GM12878 (cell line): ENCODE measurements around the gene RAB6B. TPM values are rescaled to one million over a fixed set of nuclear protein-coding genes. Genes with fewer than 3 reads are reported as not detected.

ENCODE experiments used
- ATAC-seq: fragments of 200-7000 bp; cut with Tn5 transposase; 3 replicates; pipeline ENCODE4 v1.9.1; 2020; ENCODE audit warnings: mild to moderate bottlenecking, moderate library complexity
- BruUV-seq: library from RNA; stranded (reverse); fragments of 400-500 nt; replicated peaks from 2 replicates; lab custom pipeline; 2021; lab: Mats Ljungman, UMichigan
- CTCF ChIA-PET: fragments of 300-600 bp; sonication (Branson Sonifier 250); formaldehyde crosslinking; extraction: SDS; loops from one replicate; lab custom pipeline; 2021; ENCODE audit warnings: inconsistent platforms; lab: Yijun Ruan, JAX
- POLR2A ChIA-PET: fragments of 350-600 bp; formaldehyde crosslinking; extraction: SDS; loops from one replicate; lab custom pipeline; 2021; ENCODE audit warnings: inconsistent platforms; lab: Charles Lee
- RAD21 ChIA-PET: fragments of 300-600 bp; sonication (Branson Sonifier 250); formaldehyde crosslinking; loops from one replicate; lab custom pipeline; 2023; ENCODE audit warnings: antibody characterized with exemption; ENCODE audit not compliant: unreplicated experiment; lab: Charles Lee
- SMC1A ChIA-PET: fragments of 300-600 bp; sonication (Branson Sonifier 250); formaldehyde crosslinking; loops from one replicate; lab custom pipeline; 2023; ENCODE audit not compliant: unreplicated experiment, uncharacterized antibody; lab: Charles Lee
- DNase-seq: peaks from one replicate; pipeline ENCODE4 v3.0.0-alpha.2; 2011; ENCODE audit warnings: low read depth, low spot score
- FAIRE-seq: peaks from 3 replicates; lab custom pipeline; 2011; peaks lifted over from hg19 to GRCh38; lab: Jason Lieb, UNC
- H2AFZ ChIP-seq: 2 replicates; pipeline ENCODE4 v1.6.0; 2011; ENCODE audit warnings: low read depth, low read length, control low read depth; ENCODE audit not compliant: control insufficient read depth
- H3K27ac ChIP-seq: 2 replicates; pipeline ENCODE4 v1.5.1; 2011; ENCODE audit warnings: control low read depth; ENCODE audit not compliant: control insufficient read depth, insufficient read depth
- H3K27me3 ChIP-seq, 2 experiments: replicated peaks in 1 of 2; 2 replicates each; pipeline versions ENCODE4 v1.6.0 to v1.6.1; 2011; ENCODE audit warnings: low read length in 1 of 2; ENCODE audit not compliant: control insufficient read depth in 2 of 2, insufficient read depth in 2 of 2
- H3K36me3 ChIP-seq, 2 experiments: 2 replicates each; pipeline ENCODE4 v1.5.1; 2011; ENCODE audit warnings: low read length in 1 of 2; ENCODE audit not compliant: control insufficient read depth in 2 of 2, insufficient read depth in 2 of 2
- H3K4me1 ChIP-seq: 2 replicates; pipeline ENCODE4 v1.6.1; 2011; ENCODE audit warnings: mild to moderate bottlenecking, low read length, moderate library complexity, mixed read lengths; ENCODE audit not compliant: control insufficient read depth, insufficient read depth
- H3K4me2 ChIP-seq: 2 replicates; pipeline ENCODE4 v1.6.0; 2011; ENCODE audit warnings: control low read depth; ENCODE audit not compliant: control insufficient read depth, insufficient read depth
- H3K4me3 ChIP-seq: fragments of 200-600 bp; sonication (generic); 2 replicates; pipeline ENCODE4 v1.5.1; 2016
- H3K79me2 ChIP-seq: 2 replicates; pipeline ENCODE4 v1.6.0; 2011; ENCODE audit warnings: low read length; ENCODE audit not compliant: control insufficient read depth, insufficient read depth
- H3K9ac ChIP-seq: 2 replicates; pipeline ENCODE4 v1.8.0; 2011; ENCODE audit warnings: low read length, control low read depth, mixed read lengths; ENCODE audit not compliant: control insufficient read depth, insufficient read depth
- H3K9me3 ChIP-seq: replicated peaks from 3 replicates; pipeline ENCODE4 v1.5.1; 2011; ENCODE audit warnings: mild to moderate bottlenecking, low read length; ENCODE audit not compliant: control insufficient read depth, insufficient read depth
- H4K20me1 ChIP-seq: 2 replicates; pipeline ENCODE4 v1.6.0; 2011; ENCODE audit not compliant: control insufficient read depth, insufficient read depth
- BRCA1 ChIP-seq: IDR thresholded peaks from 2 replicates; pipeline ENCODE4 v1.6.1; 2011; ENCODE audit warnings: low read depth, low read length, improper control_type of control experiment
- ETV6 ChIP-seq, 2 experiments: fragments of 450-650 bp in 1 of 2; IDR thresholded peaks in 1 of 2; conservative IDR thresholded peaks in 1 of 2; 2 replicates each; pipeline ENCODE4 v1.6.1; 2014; ENCODE audit warnings: antibody characterized with exemption in 1 of 2, borderline replicate concordance in 1 of 2, low read depth in 1 of 2, mild to moderate bottlenecking in 1 of 2, moderate library complexity in 1 of 2
- EZH2 ChIP-seq: IDR thresholded peaks from 2 replicates; pipeline ENCODE4 v1.6.1; 2012; ENCODE audit warnings: low read depth, mild to moderate bottlenecking, control low read depth, inconsistent platforms, low read length, borderline replicate concordance; ENCODE audit not compliant: control insufficient read depth
- IRF4 ChIP-seq: IDR thresholded peaks from 2 replicates; pipeline ENCODE4 v1.6.1; 2011; ENCODE audit warnings: low read depth, low read length
- MEF2B ChIP-seq: fragments of 450-650 bp; IDR thresholded peaks from 2 replicates; pipeline ENCODE4 v1.6.1; 2018; ENCODE audit warnings: mild to moderate bottlenecking, moderate library complexity; ENCODE audit not compliant: partially characterized antibody, poor library complexity, severe bottlenecking
- NR2F1 ChIP-seq: fragments of 450-650 bp; conservative IDR thresholded peaks from 2 replicates; pipeline ENCODE4 v1.6.1; 2017; ENCODE audit warnings: mild to moderate bottlenecking
- ZNF274 ChIP-seq: IDR thresholded peaks from one replicate; pipeline ENCODE4 v1.8.0; 2011; ENCODE audit not compliant: insufficient read length, insufficient read depth
- ZNF384 ChIP-seq: IDR thresholded peaks from 2 replicates; pipeline ENCODE4 v1.6.1; 2012; ENCODE audit warnings: low read depth, mild to moderate bottlenecking, low read length, improper control_type of control experiment, borderline replicate concordance
- WGBS: methylation state at CpG from one replicate; pipeline ENCODE4 v1.1.6; 2016; ENCODE audit warnings: low lambda C conversion rate; ENCODE audit not compliant: insufficient replicate concordance, insufficient coverage; ENCODE audit errors: missing lambda C conversion rate; 5-methylcytosine and 5-hydroxymethylcytosine counted together
- in situ Hi-C: fragments of 300-500 bp; cut with MboI; formaldehyde crosslinking; loops from 9 replicates; pipeline ENCODE4 v1.14.3; 2018; ENCODE audit warnings: mixed read lengths
- intact Hi-C: fragments of 100-400 bp; cut with micrococcal nuclease; formaldehyde crosslinking; loops from one replicate; pipeline ENCODE4 v1.14.2; 2022; ENCODE audit not compliant: unreplicated experiment
- polyA plus RNA-seq, 11 experiments: library from polyadenylated mRNA; depleted of rRNA in 4 of 11; unstranded in 6 of 11; stranded (reverse) in 5 of 11; fragments of >200 nt; fragmentation: Nextera tagmentation in 4 of 11; fragmentation: Illumina TruSeq in 1 of 11; extraction: Ambion mirVana in 4 of 11; extraction: Trizol in 1 of 11; gene quantifications; 1 replicate in 1 of 11; 2 replicates in 10 of 11; pipeline versions ENCODE4 v1.2.1 to v1.2.3, GENCODE V29; 2011 to 2016; ENCODE audit warnings: inconsistent platforms in 2 of 11, missing spikeins in 2 of 11, low read depth in 1 of 11
- total RNA-seq, 4 experiments: library from RNA; depleted of rRNA in 3 of 4; stranded (reverse); fragments of >200 nt in 3 of 4; fragmentation: Illumina TruSeq in 1 of 4; extraction: Trizol in 1 of 4; gene quantifications; 2 replicates each; pipeline versions ENCODE4 v1.2.1 to v1.2.3, GENCODE V29; 2013 to 2021
- TF ChIP-seq, protein P1 (sequence below): fragments of 450-650 bp; IDR thresholded peaks from 2 replicates; pipeline ENCODE4 v1.6.1; 2017; ENCODE audit warnings: antibody characterized with exemption, mild to moderate bottlenecking, moderate library complexity
- TF ChIP-seq, protein P2 (sequence below): fragments of 450-650 bp; IDR thresholded peaks from 2 replicates; pipeline ENCODE4 v1.6.1; 2014; ENCODE audit warnings: mild to moderate bottlenecking

The RAB6B gene
- total and polyA plus RNA-seq, 10 of the 15 experiments (the other 5 are each of a cell fraction or from before 2014, with no cell fraction given) = 0.01 to 0.16 (median 0.04) TPM; not detected in 5

DNA sequence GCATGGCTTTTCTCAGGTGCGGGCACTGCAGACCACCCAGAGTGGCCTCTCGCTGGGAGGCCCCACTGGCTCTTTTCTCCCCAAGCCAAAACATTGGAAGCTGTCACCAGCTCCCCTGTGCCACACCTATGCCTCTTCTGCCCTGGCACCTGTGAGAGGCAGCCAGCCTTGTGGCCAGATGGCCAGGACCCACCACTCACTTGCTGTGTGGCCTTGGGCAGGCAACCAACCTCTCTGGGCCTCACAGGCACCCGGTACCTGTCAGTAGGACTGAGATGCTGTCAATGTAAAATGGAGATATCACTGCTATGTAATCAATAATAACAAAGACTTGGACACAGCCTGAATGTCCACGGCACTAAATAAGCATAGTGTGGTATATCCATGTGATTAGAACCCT lies 53.5 kb downstream of the RAB6B start:
- SMC1A ChIA-PET = no interaction called here
- Histone ChIP-seq H3K36me3 (no peaks in the 10 kb centered on the region; a peak in 1 of 4 replicates), H3K4me3 (no peak overlapping the region), H3K4me1 (no peaks in the 10 kb centered on the region), H3K9ac (no peak overlapping the region), H3K27me3 (peaks cover 3 to 4% of the 10 kb centered on the region in 2 experiments), H3K4me2 (no peak overlapping the region), H3K9me3 (no peaks in the 10 kb centered on the region), H3K27ac (no peak overlapping the region), H4K20me1 (no peaks in the 10 kb centered on the region), H3K79me2 (no peaks in the 10 kb centered on the region), H2AFZ (no peak overlapping the region)
- intact Hi-C loops = no loop called here
- TF ChIP-seq IRF4 = no peak
- TF ChIP-seq ZNF274 = no peak
- TF ChIP-seq EZH2 = no peak
- TF ChIP-seq ETV6 (conservative IDR thresholded peaks at IDR 0.05 in 1 of 2, IDR thresholded peaks at IDR 0.05 in 1 of 2; ENCODE audit: borderline replicate concordance in 1 of 2, low read depth in 1 of 2) = no peak
- TF ChIP-seq NR2F1 = no peak
- TF ChIP-seq, protein P1, sequence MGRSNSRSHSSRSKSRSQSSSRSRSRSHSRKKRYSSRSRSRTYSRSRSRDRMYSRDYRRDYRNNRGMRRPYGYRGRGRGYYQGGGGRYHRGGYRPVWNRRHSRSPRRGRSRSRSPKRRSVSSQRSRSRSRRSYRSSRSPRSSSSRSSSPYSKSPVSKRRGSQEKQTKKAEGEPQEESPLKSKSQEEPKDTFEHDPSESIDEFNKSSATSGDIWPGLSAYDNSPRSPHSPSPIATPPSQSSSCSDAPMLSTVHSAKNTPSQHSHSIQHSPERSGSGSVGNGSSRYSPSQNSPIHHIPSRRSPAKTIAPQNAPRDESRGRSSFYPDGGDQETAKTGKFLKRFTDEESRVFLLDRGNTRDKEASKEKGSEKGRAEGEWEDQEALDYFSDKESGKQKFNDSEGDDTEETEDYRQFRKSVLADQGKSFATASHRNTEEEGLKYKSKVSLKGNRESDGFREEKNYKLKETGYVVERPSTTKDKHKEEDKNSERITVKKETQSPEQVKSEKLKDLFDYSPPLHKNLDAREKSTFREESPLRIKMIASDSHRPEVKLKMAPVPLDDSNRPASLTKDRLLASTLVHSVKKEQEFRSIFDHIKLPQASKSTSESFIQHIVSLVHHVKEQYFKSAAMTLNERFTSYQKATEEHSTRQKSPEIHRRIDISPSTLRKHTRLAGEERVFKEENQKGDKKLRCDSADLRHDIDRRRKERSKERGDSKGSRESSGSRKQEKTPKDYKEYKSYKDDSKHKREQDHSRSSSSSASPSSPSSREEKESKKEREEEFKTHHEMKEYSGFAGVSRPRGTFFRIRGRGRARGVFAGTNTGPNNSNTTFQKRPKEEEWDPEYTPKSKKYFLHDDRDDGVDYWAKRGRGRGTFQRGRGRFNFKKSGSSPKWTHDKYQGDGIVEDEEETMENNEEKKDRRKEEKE = no peak
- TF ChIP-seq ZNF384 = no peak
- TF ChIP-seq BRCA1 = no peak
- no peak for TF ChIP-seq MEF2B
- TF ChIP-seq, protein P2, sequence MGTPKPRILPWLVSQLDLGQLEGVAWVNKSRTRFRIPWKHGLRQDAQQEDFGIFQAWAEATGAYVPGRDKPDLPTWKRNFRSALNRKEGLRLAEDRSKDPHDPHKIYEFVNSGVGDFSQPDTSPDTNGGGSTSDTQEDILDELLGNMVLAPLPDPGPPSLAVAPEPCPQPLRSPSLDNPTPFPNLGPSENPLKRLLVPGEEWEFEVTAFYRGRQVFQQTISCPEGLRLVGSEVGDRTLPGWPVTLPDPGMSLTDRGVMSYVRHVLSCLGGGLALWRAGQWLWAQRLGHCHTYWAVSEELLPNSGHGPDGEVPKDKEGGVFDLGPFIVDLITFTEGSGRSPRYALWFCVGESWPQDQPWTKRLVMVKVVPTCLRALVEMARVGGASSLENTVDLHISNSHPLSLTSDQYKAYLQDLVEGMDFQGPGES = no peak
- FAIRE-seq (no peak), ATAC-seq (no peak), DNase-seq (no peak)
- BruUV-seq = no TSS peak
- RAD21 ChIA-PET = no interaction called here
- CTCF ChIA-PET = no interaction called here
- POLR2A ChIA-PET = no interaction called here
- in situ Hi-C loops = no loop called here
- WGBS = 14% methylated on average over 4 of the region's 4 CpGs
